Omental fat pad (tissue), 4 donors: Measurements from ENCODE around the gene DNAH17. TPM values are rescaled to one million over a fixed set of nuclear protein-coding genes. Genes with fewer than 3 reads are reported as not detected.

Source experiments
- ATAC-seq: fragments of 150-250 bp; one replicate; pipeline ENCODE4 v1.9.1; 2016; ENCODE audit warnings: mild to moderate bottlenecking, moderate library complexity; ENCODE audit not compliant: low FRiP score
- DNase-seq: peaks from one replicate; pipeline ENCODE4 v3.0.0-alpha.2; 2019; ENCODE audit warnings: low spot score
- CTCF ChIP-seq, 3 donors: fragments of 450-650 bp; IDR thresholded peaks; one replicate each; pipeline ENCODE4 v1.5.1; 2016 to 2017; ENCODE audit warnings: antibody characterized with exemption in 3 of 3, mild to moderate bottlenecking in 3 of 3, moderate library complexity in 2 of 3
- total RNA-seq, 4 donors: library from RNA; depleted of rRNA; stranded (reverse); fragments of >200 nt; gene quantifications; one replicate each; pipeline ENCODE4 v1.1.0, GENCODE V29; 2016

Gene DNAH17
- total RNA-seq, 4 donors from 2014 or later, result 0.24 to 1.4 (median 0.34) TPM

DNA sequence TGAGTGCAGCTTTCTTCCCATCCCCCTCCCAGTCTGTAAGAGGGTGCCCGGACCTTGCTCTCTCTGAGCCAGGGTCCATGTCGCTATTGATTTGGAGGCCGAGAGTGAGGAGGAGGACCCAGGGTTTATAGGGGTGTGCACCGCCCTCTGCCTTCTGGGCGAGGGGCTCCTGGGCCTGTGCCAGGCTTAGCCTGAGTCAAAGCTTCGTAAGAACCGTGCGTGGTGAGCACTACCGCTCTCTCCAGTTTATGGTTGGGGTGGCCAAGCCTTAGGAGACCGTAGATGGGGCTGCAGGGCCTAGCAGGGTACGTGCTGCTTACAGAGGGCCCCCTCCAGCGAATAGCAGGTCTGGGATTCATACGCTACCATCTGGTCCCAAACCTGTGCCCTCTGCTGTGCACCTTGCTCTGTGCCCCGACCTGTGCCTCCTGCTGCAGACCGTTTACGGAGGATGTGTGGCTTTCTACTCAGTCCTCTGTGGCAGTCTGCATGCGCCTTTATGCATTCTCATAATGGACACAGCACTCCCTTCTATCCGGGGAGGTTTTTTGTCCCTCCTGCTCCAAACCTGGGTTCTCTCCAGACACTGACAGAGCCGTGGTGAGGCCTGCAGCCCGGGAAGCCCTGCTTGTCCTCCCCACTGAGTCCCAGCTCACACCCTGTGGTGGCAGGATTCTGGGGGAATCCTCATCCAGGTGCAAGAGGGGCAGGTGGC is 144.0 kb downstream of the DNAH17 start:
- no peak for DNase-seq
- TF ChIP-seq CTCF (IDR thresholded peaks at IDR 0.05), result no peak

GRCh38 chr17:78432226-78433012 is 144.8 kb downstream of the DNAH17 start:
- DNase-seq, result no peak
- no peak for ATAC-seq
- TF ChIP-seq CTCF (IDR thresholded peaks at IDR 0.05), result no peak

More for the DNA sequence above, 144.0 kb downstream of the DNAH17 start:
- no peak for ATAC-seq

- no peak for TF ChIP-seq CTCF (IDR thresholded peaks at IDR 0.05)
- DNase-seq, result no peak
- no peak for ATAC-seq
These were observed 145.6 kb downstream of the DNAH17 start for GRCh38 chr17:78431692-78431958.

GRCh38 chr17:78430892-78431691 is 146.1 kb downstream of the DNAH17 start:
- no peak for TF ChIP-seq CTCF (IDR thresholded peaks at IDR 0.05)
- ATAC-seq, result no peak
- DNase-seq, result no peak

DNA sequence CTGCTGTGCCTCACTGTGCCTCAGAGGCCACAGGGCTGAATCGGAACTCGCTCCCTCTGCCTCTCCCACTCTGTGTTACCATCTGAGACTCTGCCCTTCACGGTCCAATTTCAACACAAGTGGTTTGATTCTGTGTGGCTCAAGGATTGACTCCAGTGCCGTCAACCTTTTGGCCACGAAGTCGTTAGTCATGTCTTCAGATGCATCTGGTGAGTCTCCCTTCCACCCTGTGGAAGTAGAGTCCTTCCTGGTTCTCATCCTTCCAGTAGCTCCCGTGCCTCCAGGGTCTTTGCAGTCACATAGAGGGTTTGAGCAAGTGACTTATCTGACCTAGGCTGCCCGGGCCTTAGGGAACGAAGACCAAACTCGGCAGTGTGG is 147.6 kb downstream of the DNAH17 start:
- TF ChIP-seq CTCF (IDR thresholded peaks at IDR 0.05), result no peak
- DNase-seq (no peak), ATAC-seq (no peak)

- ATAC-seq (no peak), DNase-seq (no peak)
- TF ChIP-seq CTCF (IDR thresholded peaks at IDR 0.05), result no peak
These were observed 148.2 kb downstream of the DNAH17 start for GRCh38 chr17:78428836-78429617.
